ENCODE measurements around the gene PSMC3. TPM values are rescaled to one million over a fixed set of nuclear protein-coding genes. Genes with fewer than 3 reads are reported as not detected.

PSMC3 gene
- total RNA-seq, 1 experiment from 2014 or later, result 179 TPM

DNA sequence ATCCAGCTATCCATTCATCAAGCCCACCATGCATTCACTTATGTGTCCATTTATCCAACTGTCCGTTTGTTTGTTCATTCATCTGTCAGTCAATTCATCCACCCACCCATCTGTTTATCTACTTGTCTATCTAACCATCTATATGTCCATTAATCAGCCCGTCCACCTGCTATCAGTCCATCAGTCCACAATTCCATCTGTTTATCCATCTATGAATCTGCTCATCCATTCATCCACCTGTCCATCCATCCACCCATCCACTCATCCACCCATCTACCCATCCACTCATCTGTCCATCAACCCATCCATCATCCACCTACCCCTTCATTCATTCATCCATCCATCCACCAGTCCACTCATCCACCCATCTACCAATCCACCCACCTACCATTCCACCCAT is 46.9 kb downstream of the PSMC3 start:
- Histone ChIP-seq H3K27ac (ENCODE audit: insufficient read length, low read depth, low read length) (no peak overlapping the region), H2BK15ac (ENCODE audit: low read depth, low read length) (no peak overlapping the region), H3K4ac (ENCODE audit: low read depth, low read length) (no peak overlapping the region), H2AK5ac (ENCODE audit: insufficient read length, low read length) (no peak overlapping the region), H3K4me1 (ENCODE audit: insufficient read depth, low read length) (no peaks in the 10 kb centered on the region), H4K91ac (ENCODE audit: insufficient read length, low read depth, low read length) (no peak overlapping the region), H3K9ac (ENCODE audit: extremely low read depth, insufficient read length, low read length) (no peak overlapping the region), H3K23ac (ENCODE audit: insufficient read length, low read depth, low read length) (no peak overlapping the region), H2AFZ (ENCODE audit: low read length) (no peak overlapping the region), H3K23me2 (ENCODE audit: insufficient read length, low read depth, low read length, poor library complexity, severe bottlenecking) (no peaks in the 10 kb centered on the region), H3K79me1 (ENCODE audit: insufficient read depth, low read depth, low read length, poor library complexity, severe bottlenecking) (no peaks in the 10 kb centered on the region), H2BK12ac (ENCODE audit: insufficient read length, low read depth, low read length) (no peak overlapping the region), H2BK120ac (ENCODE audit: low read depth, low read length, poor library complexity, severe bottlenecking) (no peak overlapping the region), H4K5ac (ENCODE audit: insufficient read length, low read depth, low read length) (no peak overlapping the region), H3K79me2 (ENCODE audit: insufficient read depth, low read length) (no peaks in the 10 kb centered on the region), H3K14ac (ENCODE audit: insufficient read depth, low read length) (no peak overlapping the region), H3K56ac (ENCODE audit: insufficient read length, low read depth, low read length) (no peak overlapping the region), H3K27me3 (ENCODE audit: insufficient read depth, low read length) (no peaks in the 10 kb centered on the region), H3K9me3 (ENCODE audit: control insufficient read depth, low read depth, low read length) (no peaks in the 10 kb centered on the region), H3K18ac (ENCODE audit: insufficient read length, low read depth, low read length) (no peak overlapping the region), H4K20me1 (ENCODE audit: control insufficient read depth, insufficient read depth, insufficient read length) (no peaks in the 10 kb centered on the region), H3T11ph (ENCODE audit: low read length) (no peak overlapping the region), H3K4me2 (ENCODE audit: insufficient read depth, insufficient read length, low read length) (no peak overlapping the region), H2BK5ac (ENCODE audit: insufficient read length, low read length) (no peak overlapping the region), H2BK20ac (ENCODE audit: low read depth, low read length, poor library complexity, severe bottlenecking) (no peak overlapping the region), H4K8ac (replicated peaks; ENCODE audit: insufficient read length, low read depth, low read length) (no peak overlapping the region)
- Mint-ChIP-seq H3K4me3 (no peak overlapping the region), H3K27ac (no peak overlapping the region), H3K36me3 (ENCODE audit: insufficient read depth in 1 of 3, low read depth in 3 of 3) (no peaks in the 10 kb centered on the region), H3K4me1 (peaks cover 3 to 4% of the 10 kb centered on the region in 2 experiments; a peak in 3 of 4 replicates), H3K27me3 (ENCODE audit: low read depth) (peaks cover 5% of the 10 kb centered on the region), H3K9me3 (no peaks in the 10 kb centered on the region)
- TF ChIP-seq, protein P1, sequence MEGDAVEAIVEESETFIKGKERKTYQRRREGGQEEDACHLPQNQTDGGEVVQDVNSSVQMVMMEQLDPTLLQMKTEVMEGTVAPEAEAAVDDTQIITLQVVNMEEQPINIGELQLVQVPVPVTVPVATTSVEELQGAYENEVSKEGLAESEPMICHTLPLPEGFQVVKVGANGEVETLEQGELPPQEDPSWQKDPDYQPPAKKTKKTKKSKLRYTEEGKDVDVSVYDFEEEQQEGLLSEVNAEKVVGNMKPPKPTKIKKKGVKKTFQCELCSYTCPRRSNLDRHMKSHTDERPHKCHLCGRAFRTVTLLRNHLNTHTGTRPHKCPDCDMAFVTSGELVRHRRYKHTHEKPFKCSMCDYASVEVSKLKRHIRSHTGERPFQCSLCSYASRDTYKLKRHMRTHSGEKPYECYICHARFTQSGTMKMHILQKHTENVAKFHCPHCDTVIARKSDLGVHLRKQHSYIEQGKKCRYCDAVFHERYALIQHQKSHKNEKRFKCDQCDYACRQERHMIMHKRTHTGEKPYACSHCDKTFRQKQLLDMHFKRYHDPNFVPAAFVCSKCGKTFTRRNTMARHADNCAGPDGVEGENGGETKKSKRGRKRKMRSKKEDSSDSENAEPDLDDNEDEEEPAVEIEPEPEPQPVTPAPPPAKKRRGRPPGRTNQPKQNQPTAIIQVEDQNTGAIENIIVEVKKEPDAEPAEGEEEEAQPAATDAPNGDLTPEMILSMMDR (conservative IDR thresholded peaks at IDR 0.05), result no peak
- WGBS (ENCODE audit: extremely low coverage, insufficient read length, low lambda C conversion rate), result no CpG with 5 or more reads among the region's 2 CpGs
- DNase-seq, result no peak
